ENCODE measurements around the gene ACTMAP. TPM values are rescaled to one million over a fixed set of nuclear protein-coding genes. Genes with fewer than 3 reads are reported as not detected.

The ACTMAP gene
- total and polyA plus RNA-seq, 2 of the 8 experiments (the other 6 are each of a cell fraction or from before 2014, with no cell fraction given): 24.1 to 26.5 TPM

DNA sequence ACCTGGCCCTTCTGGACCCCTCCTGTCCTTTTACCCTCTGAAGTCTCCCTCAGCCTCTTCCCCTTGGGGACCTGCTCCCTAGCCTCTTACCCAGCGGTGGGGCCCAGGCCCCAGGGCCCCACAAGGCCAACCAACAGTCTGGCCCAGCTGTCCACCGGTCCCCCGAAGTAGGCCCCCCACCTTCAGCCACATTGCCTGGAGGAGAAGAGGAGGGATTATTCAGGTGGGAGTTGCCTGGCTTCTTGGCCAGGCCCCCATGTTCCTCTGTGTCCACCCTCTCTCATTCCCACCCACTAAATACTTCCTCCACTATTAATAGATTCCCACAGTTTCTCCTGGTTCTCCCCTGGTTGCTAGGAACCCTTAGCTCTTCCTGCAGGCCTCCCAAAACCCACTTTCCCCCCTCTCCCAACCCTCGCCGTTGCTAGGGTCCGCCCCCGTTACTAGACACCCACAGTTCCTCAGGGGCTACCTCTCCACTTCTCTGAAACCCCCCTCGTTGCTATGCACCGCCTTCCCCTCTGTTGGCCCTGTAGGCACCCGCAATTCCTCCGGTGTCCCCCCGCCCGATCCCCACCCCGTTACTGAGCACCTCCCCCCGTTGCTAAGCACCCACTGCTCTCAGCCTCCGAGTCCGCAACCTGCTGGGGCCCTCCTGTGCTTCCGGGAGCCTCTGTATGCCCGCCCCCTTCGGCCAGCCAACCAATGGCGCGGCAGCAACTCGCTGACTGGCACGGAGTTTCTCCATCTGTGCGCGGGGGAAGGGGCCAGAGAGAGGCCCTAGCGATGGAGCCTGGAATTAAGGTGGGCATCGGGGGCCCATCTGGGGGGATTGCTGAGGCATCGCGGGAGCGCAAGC, 35.6 kb downstream of the ACTMAP start (continued):
- TF ChIP-seq, protein P1, sequence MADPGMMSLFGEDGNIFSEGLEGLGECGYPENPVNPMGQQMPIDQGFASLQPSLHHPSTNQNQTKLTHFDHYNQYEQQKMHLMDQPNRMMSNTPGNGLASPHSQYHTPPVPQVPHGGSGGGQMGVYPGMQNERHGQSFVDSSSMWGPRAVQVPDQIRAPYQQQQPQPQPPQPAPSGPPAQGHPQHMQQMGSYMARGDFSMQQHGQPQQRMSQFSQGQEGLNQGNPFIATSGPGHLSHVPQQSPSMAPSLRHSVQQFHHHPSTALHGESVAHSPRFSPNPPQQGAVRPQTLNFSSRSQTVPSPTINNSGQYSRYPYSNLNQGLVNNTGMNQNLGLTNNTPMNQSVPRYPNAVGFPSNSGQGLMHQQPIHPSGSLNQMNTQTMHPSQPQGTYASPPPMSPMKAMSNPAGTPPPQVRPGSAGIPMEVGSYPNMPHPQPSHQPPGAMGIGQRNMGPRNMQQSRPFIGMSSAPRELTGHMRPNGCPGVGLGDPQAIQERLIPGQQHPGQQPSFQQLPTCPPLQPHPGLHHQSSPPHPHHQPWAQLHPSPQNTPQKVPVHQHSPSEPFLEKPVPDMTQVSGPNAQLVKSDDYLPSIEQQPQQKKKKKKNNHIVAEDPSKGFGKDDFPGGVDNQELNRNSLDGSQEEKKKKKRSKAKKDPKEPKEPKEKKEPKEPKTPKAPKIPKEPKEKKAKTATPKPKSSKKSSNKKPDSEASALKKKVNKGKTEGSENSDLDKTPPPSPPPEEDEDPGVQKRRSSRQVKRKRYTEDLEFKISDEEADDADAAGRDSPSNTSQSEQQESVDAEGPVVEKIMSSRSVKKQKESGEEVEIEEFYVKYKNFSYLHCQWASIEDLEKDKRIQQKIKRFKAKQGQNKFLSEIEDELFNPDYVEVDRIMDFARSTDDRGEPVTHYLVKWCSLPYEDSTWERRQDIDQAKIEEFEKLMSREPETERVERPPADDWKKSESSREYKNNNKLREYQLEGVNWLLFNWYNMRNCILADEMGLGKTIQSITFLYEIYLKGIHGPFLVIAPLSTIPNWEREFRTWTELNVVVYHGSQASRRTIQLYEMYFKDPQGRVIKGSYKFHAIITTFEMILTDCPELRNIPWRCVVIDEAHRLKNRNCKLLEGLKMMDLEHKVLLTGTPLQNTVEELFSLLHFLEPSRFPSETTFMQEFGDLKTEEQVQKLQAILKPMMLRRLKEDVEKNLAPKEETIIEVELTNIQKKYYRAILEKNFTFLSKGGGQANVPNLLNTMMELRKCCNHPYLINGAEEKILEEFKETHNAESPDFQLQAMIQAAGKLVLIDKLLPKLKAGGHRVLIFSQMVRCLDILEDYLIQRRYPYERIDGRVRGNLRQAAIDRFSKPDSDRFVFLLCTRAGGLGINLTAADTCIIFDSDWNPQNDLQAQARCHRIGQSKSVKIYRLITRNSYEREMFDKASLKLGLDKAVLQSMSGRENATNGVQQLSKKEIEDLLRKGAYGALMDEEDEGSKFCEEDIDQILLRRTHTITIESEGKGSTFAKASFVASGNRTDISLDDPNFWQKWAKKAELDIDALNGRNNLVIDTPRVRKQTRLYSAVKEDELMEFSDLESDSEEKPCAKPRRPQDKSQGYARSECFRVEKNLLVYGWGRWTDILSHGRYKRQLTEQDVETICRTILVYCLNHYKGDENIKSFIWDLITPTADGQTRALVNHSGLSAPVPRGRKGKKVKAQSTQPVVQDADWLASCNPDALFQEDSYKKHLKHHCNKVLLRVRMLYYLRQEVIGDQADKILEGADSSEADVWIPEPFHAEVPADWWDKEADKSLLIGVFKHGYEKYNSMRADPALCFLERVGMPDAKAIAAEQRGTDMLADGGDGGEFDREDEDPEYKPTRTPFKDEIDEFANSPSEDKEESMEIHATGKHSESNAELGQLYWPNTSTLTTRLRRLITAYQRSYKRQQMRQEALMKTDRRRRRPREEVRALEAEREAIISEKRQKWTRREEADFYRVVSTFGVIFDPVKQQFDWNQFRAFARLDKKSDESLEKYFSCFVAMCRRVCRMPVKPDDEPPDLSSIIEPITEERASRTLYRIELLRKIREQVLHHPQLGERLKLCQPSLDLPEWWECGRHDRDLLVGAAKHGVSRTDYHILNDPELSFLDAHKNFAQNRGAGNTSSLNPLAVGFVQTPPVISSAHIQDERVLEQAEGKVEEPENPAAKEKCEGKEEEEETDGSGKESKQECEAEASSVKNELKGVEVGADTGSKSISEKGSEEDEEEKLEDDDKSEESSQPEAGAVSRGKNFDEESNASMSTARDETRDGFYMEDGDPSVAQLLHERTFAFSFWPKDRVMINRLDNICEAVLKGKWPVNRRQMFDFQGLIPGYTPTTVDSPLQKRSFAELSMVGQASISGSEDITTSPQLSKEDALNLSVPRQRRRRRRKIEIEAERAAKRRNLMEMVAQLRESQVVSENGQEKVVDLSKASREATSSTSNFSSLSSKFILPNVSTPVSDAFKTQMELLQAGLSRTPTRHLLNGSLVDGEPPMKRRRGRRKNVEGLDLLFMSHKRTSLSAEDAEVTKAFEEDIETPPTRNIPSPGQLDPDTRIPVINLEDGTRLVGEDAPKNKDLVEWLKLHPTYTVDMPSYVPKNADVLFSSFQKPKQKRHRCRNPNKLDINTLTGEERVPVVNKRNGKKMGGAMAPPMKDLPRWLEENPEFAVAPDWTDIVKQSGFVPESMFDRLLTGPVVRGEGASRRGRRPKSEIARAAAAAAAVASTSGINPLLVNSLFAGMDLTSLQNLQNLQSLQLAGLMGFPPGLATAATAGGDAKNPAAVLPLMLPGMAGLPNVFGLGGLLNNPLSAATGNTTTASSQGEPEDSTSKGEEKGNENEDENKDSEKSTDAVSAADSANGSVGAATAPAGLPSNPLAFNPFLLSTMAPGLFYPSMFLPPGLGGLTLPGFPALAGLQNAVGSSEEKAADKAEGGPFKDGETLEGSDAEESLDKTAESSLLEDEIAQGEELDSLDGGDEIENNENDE (IDR thresholded peaks at IDR 0.05; ENCODE audit: insufficient replicate concordance, low read length): no peak
- TF ChIP-seq BRCA1 (IDR thresholded peaks at IDR 0.05; ENCODE audit: low read depth, low read length): no peak
- TF ChIP-seq POLR2A (IDR thresholded peaks at IDR 0.05; ENCODE audit: control extremely low read depth in 1 of 2, low read depth in 2 of 2, low read length in 2 of 2): 0 out of 3 replicates have a peak, but pooled peaks of 1 of the 2 experiments have one; percentile 54
- no peak for TF ChIP-seq POLR2AphosphoS5 (IDR thresholded peaks at IDR 0.05; ENCODE audit: low read depth, low read length)
- TF ChIP-seq HDAC6 (IDR thresholded peaks at IDR 0.05; ENCODE audit: low read depth, low read length): no peak

All from H1 (cell line).